GM12874 (cell line): ENCODE data around the gene RIOX2.

Source experiments
- CTCF ChIP-seq: IDR thresholded peaks from 2 replicates; pipeline ENCODE4 v1.5.1; 2011; ENCODE audit warnings: low read depth, mild to moderate bottlenecking, control low read depth, low read length, moderate library complexity; ENCODE audit not compliant: insufficient read depth

The RIOX2 gene

GRCh38 chr3:98008855-98009254 lies 36.6 kb upstream of the RIOX2 start:
- no peak for TF ChIP-seq CTCF

- no peak for TF ChIP-seq CTCF
These were observed 33.2 kb upstream of the RIOX2 start for GRCh38 chr3:98005438-98005837.

GRCh38 chr3:98004721-98005120 lies 32.5 kb upstream of the RIOX2 start:
- no peak for TF ChIP-seq CTCF

GRCh38 chr3:98003306-98003969 lies 31.2 kb upstream of the RIOX2 start:
- TF ChIP-seq CTCF = no peak

GRCh38 chr3:98002717-98003116 lies 30.5 kb upstream of the RIOX2 start:
- no peak for TF ChIP-seq CTCF

- TF ChIP-seq CTCF = no peak
These were observed 27.8 kb upstream of the RIOX2 start for GRCh38 chr3:97999994-98000393.

- no peak for TF ChIP-seq CTCF
These were observed 26.9 kb upstream of the RIOX2 start for GRCh38 chr3:97999103-97999502.
